ENCODE measurements around the gene SNAPC3.

The SNAPC3 gene

DNA sequence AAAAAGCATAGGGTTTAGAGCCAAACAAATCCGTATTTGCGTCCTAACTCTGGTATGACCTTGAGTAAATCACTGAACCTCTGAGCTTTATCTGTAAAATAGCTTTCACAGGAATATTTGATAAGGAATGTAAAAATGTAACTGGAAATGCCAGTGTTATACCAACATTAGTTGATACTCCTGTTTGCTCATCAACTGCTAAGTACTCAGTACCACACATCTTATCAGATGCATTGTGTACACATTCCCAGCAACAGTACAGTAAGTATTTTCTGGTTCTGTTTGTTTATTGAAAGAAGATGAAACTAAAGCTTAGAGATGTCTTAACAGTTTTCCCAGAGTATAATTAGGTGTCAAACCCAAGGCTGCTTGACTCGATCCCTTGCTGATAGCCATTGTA, 21.5 kb downstream of the SNAPC3 start:
- DNase-seq (ENCODE audit: low read depth): no peak
- TF ChIP-seq, protein P1, sequence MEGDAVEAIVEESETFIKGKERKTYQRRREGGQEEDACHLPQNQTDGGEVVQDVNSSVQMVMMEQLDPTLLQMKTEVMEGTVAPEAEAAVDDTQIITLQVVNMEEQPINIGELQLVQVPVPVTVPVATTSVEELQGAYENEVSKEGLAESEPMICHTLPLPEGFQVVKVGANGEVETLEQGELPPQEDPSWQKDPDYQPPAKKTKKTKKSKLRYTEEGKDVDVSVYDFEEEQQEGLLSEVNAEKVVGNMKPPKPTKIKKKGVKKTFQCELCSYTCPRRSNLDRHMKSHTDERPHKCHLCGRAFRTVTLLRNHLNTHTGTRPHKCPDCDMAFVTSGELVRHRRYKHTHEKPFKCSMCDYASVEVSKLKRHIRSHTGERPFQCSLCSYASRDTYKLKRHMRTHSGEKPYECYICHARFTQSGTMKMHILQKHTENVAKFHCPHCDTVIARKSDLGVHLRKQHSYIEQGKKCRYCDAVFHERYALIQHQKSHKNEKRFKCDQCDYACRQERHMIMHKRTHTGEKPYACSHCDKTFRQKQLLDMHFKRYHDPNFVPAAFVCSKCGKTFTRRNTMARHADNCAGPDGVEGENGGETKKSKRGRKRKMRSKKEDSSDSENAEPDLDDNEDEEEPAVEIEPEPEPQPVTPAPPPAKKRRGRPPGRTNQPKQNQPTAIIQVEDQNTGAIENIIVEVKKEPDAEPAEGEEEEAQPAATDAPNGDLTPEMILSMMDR (conservative IDR thresholded peaks at IDR 0.05; ENCODE audit: low read length): no peak
- H3K4me3 ChIP-seq (ENCODE audit: low read length): no peak overlapping the region

DNA sequence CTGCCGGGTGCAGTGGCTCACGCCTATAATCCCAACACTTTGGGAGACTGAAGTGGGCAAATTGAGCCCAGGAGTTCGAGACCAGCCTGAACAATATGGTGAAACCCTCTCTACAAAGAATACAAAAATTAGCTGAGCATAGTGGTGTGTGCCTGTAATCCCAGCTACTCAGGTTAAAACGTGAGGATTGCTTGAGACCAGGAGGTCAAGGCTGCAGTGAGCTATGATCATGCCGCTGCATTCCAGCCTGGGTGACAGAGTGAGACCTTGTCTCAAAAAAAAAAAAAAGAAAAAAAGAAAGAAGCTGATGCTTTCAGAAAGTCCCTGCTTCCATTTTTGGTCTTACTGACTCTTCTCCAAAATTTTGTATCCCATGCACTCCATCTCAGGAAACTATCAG, 31.3 kb downstream of the SNAPC3 start:
- H3K4me3 ChIP-seq (ENCODE audit: low read length): no peak overlapping the region
- no peak for DNase-seq (ENCODE audit: low read depth)

DNA sequence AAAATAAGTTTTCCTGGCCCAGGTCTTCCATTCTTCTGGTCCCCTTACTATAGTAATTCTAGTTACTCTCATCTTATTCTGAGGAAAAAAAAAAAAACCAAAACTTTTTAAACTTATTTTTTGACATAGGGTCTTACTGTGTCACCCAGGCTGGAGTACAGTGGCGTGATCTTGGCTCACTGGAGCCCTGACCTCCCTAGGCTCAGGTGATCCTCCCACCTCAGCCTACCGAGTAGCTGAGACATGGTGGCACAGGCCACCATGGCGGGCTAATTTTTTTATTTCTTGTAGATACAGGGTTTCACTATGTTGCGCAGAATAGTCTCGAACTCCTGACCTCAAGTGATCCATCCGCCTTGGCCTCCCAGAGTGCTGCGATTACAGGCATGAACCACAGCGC, 38.4 kb downstream of the SNAPC3 start:
- TF ChIP-seq, protein P1 (conservative IDR thresholded peaks at IDR 0.05; ENCODE audit: low read length): no peak
- H3K4me3 ChIP-seq (ENCODE audit: low read length): no peak overlapping the region
- no peak for DNase-seq (ENCODE audit: low read depth)

More for the DNA sequence above, 31.3 kb downstream of the SNAPC3 start:
- TF ChIP-seq, protein P1 (conservative IDR thresholded peaks at IDR 0.05; ENCODE audit: low read length): no peak

DNA sequence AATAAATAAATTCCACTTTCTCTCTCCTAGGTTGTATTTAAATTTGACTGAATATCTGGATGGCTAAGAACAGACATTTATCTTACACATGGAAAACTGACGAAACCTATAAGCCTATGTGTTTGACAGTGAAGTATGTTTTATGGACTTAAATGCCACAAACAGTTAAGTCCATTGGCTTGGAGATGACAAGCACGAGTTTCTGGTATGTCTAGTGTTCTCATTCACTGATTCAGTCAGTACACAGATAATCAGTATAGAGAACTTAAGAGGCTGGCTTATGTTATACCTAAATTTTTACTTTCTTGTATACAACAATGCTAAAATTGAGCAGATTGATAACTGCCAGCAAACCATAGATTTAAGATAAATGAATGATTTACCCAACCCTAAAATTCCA, 38.9 kb downstream of the SNAPC3 start:
- DNase-seq (ENCODE audit: low read depth): no peak
- TF ChIP-seq, protein P1 (conservative IDR thresholded peaks at IDR 0.05; ENCODE audit: low read length): no peak
- no peak overlapping the region for H3K4me3 ChIP-seq (ENCODE audit: low read length)

DNA sequence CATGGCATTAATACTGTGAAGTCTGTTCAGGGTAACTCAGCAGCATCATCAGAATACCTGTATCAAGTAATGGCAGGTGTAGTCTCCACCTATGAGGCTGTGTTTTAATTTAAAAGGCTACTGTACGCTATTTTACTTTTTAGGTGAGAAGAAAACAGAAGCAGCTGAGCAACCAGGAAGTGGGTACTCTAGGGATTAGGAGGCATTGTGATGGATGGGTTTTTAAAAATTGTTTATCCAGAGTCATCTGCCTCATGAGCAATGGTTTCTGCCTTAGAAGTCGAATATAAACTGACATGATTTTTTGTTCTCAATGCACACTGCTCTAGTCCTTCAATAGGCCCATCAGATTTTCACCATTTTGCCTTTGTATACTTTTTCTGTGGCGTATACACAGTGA, 45.5 kb downstream of the SNAPC3 start:
- H3K4me3 ChIP-seq (ENCODE audit: low read length): no peak overlapping the region
- no peak for DNase-seq (ENCODE audit: low read depth)
- TF ChIP-seq, protein P1 (conservative IDR thresholded peaks at IDR 0.05; ENCODE audit: low read length): no peak

DNA sequence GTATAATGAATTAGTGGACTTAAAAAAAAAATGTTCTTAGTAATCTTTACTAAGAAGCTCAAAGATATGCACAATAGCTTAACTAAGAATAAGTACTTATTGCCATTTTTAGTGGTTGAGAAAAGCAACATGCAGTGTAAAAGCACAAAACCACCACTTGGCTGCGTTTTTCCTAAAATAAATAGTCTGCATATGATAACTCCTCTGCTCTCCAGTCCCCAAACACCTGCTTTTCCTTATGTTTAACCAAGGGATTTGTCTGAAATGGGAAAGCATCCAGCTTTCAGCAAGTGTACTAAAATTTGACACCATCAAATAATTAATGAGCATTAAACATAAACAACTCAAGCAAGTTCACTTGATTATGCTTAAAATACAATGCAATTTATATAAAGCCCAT, 46.7 kb downstream of the SNAPC3 start:
- no peak overlapping the region for H3K4me3 ChIP-seq (ENCODE audit: low read length)
- DNase-seq (ENCODE audit: low read depth): no peak
- TF ChIP-seq, protein P1 (conservative IDR thresholded peaks at IDR 0.05; ENCODE audit: low read length): no peak

DNA sequence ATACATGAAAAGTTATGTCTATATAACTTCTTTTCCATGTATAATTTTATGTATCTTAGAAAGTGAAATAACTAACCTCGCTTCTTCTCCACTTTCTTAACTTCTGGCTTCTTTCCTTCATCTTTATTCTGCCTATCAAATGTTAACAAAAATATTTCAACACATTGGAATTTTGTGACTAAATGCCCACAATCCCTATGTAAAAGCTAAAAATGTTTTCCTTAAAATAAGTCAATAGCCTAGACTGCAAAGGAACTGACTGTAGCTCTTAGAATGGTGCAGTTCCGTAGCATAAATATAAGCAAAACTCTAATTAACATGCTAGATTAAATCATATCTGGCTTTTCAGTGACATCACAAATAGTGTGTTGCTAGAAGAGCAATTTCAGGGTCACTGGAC, 47.2 kb downstream of the SNAPC3 start:
- DNase-seq (ENCODE audit: low read depth): no peak
- TF ChIP-seq, protein P1 (conservative IDR thresholded peaks at IDR 0.05; ENCODE audit: low read length): no peak
- no peak overlapping the region for H3K4me3 ChIP-seq (ENCODE audit: low read length)
